Fibroblast of villous mesenchyme (primary cell): ENCODE results near the gene MPPED1. TPM values are rescaled to one million over a fixed set of nuclear protein-coding genes. Genes with fewer than 3 reads are reported as not detected.

ENCODE experiments used
- DNase-seq: peaks from one replicate; pipeline ENCODE4 v3.0.0-alpha.2; 2010; ENCODE audit warnings: low read depth
- H3K4me3 ChIP-seq: 2 replicates; pipeline ENCODE4 v1.5.1; 2011; ENCODE audit warnings: low read depth, mild to moderate bottlenecking, low read length
- total RNA-seq: library from RNA; depleted of rRNA; stranded (reverse); fragments of >200 nt; gene quantifications from 2 replicates; pipeline ENCODE4 v1.2.3, GENCODE V29; 2012
- TF ChIP-seq, protein P1 (sequence below): IDR thresholded peaks from 2 replicates; pipeline ENCODE4 v1.5.1; 2012; ENCODE audit warnings: low read depth, mild to moderate bottlenecking, low read length; ENCODE audit not compliant: insufficient read depth

The MPPED1 gene
- total RNA-seq, 1 donor, result not detected

DNA sequence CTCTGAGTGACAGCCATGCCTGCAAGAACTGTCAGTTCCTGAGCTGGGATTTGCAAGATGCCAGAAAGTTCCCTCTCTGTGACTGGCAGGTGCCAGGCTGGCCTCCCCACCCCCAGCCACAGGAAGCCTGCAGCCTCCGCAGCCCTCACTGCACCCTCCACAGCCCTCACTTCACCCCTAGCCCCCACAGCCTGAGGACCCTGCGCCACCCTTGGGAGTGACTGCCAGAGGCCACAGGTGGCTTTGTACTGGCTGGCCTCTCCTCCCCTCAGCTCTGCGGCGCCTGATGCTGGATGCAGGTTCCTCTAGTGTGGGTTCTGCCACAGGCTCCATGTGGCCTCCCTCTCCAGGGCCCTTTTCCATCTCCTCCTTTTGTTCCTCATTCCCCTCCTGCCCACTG lies 28.7 kb downstream of the MPPED1 start:
- TF ChIP-seq, protein P1, sequence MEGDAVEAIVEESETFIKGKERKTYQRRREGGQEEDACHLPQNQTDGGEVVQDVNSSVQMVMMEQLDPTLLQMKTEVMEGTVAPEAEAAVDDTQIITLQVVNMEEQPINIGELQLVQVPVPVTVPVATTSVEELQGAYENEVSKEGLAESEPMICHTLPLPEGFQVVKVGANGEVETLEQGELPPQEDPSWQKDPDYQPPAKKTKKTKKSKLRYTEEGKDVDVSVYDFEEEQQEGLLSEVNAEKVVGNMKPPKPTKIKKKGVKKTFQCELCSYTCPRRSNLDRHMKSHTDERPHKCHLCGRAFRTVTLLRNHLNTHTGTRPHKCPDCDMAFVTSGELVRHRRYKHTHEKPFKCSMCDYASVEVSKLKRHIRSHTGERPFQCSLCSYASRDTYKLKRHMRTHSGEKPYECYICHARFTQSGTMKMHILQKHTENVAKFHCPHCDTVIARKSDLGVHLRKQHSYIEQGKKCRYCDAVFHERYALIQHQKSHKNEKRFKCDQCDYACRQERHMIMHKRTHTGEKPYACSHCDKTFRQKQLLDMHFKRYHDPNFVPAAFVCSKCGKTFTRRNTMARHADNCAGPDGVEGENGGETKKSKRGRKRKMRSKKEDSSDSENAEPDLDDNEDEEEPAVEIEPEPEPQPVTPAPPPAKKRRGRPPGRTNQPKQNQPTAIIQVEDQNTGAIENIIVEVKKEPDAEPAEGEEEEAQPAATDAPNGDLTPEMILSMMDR, result no peak
- no peak overlapping the region for H3K4me3 ChIP-seq
- DNase-seq, result no peak

DNA sequence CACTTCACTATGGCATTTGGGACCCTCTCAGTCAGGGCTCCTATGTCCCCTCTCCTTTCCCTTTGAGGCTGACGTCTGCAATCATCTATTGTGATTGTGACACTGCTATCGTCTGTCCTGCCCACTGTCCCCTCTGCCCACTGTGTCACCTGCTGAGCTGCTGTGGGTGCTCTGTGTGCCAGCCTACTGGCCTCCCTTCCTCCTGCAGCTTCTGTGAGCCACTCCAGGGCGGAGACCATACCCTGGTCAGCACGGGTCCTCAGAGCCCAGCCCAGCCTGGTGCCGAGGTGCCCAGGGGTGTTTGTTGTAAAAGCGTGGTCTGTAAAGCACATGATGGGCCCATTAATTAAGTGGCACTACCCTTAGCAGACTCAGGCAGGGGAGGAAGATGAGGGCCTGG lies 29.4 kb downstream of the MPPED1 start:
- TF ChIP-seq, protein P1, result no peak

DNA sequence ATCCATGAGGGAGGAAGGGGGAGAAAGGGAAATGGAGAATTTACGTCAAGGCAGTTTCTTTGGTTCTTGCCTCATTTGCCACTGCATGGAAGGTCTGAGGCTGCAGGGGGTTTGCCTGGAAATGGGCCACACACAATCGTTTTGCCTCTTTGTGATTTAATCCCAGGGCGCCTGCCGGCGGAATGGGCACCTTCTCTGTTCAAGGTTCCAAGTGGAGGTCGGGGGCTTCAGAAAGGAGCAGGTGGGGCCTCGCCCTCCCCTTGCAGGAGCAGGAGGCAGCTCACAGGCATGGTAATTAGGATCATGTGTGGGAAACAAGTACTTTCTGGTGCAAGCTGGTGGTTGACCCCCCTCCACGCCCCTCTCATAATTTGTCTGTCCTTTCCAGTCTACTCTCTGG lies 29.9 kb downstream of the MPPED1 start:
- DNase-seq, result no peak
- H3K4me3 ChIP-seq, result no peak overlapping the region
- TF ChIP-seq, protein P1, result no peak

More for the DNA sequence above, 29.4 kb downstream of the MPPED1 start:
- H3K4me3 ChIP-seq, result no peak overlapping the region
- no peak for DNase-seq

DNA sequence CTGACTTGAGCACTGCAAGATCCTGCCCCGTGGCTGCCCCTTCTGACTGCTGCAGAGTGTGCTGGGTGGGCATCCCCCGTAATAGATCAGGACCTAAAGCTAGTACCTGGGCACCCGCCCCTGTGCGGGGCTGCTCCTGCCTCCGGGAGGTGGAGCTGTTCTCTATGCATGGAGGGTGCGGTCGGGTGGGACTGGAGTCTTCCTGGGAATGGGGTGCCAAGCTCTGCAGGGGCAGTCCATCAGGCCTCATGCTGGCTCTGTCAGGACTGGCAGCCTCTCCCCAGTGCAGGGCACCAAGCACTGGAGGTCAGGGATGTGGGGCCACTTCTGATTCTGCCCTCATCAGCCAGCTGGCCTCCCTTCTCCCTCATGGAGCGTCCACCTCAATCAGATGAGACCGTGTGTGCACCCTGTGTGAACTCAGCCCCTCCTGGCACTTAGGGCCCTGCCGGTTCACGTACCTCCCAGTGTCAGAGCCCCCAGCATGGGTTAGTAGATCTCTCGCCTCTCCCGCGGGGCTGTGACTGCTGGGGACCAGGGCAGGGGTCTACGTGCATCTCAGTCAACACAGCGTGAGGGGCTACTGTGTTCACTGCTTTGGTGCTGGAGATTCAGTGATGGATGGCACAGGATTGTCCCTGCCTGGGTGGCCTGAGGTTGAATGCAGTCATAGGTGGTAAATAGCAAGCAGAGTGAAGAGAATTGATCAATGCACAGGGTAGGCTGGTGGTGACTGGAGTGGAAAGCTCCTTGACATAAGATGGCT lies 30.8 kb downstream of the MPPED1 start:
- DNase-seq, result no peak
- TF ChIP-seq, protein P1, result no peak
- no peak overlapping the region for H3K4me3 ChIP-seq

DNA sequence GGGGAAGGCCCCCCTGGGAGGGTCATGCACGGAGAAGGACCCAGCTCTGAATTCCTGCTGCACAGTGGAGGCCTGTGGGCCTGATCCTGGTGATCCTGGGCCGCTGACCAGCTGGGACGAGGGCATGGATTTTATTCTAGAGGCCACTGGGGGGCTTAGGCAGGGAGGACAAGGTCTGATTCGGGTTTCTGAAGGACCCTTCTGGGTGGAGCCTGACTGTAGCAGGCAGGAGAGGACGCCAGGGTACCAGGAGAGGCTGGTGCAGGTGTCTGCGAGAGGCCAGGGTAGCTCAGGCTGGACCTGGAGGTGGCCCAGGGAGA lies 31.3 kb downstream of the MPPED1 start:
- TF ChIP-seq, protein P1, result no peak
- H3K4me3 ChIP-seq, result no peak overlapping the region
- no peak for DNase-seq

DNA sequence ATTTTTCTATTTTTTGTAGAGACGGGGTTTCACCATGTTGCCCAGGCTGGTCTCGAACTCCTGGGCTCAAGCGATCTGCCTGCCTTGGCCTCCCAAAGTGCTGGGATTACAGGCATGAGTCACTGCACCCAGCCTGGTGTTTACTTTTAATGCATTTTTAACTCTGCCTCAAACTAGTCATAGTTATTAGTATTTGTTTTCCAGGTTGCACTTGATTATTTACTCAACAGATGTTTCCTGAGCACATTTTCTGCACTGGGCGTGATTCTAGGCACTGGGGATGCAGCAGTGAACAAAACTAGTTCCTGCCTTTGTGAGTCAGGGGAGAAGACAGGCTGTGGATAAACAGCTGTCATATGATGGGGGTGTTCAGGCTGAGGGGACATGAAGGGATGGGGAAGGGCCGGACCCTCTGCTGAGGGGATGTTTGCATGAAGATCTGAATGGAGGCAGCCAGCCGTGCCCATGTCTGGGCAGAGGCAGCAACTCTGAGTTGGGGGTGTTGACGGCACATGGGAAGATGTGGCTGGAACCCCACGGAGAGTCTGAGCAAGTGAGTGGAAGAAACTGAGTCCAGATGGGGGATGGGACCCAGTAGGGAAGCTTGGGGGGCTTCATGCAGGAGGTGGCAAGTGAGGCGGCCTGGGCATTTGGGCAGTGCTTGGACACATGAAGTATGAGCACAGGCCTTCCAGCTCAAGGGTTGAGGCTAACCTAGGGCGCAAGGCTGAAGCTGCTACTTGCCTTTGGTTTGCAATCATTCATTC lies 34.4 kb downstream of the MPPED1 start:
- H3K4me3 ChIP-seq, result no peak overlapping the region
- peak; percentile 1 for DNase-seq

More for the DNA sequence above, 34.4 kb downstream of the MPPED1 start:
- TF ChIP-seq, protein P1, result no peak
